Measurements from ENCODE around the gene F7. TPM values are rescaled to one million over a fixed set of nuclear protein-coding genes. Genes with fewer than 3 reads are reported as not detected.
"Not testable (repeated sequence)": the region's sequence is repeated elsewhere in the genome, so short reads cannot be mapped to it uniquely, and the experiment has no call there.

The F7 gene
- total and polyA plus RNA-seq, 2 donors (not counting 3 experiments of a cell fraction or from before 2014, with no cell fraction given): not detected

DNA sequence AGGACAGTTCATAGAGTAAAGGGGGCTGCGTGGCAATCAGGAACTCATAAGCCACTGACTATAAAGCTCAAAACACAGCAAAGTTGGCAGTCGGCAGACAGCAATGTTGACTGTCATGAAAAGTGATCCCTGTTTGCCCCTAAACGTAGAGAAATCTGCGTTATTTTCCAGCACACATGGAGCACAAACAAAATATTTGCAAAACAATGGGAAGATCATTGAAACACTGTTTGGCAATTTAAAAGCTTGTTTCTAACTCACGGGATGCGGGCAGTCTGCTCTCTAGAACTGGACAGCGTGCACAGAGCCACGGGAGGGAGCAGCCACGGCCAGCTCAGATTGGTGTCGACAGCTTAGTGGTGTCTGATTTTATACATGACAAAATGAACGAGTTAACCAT lies 6.4 kb upstream of the F7 start:
- Histone ChIP-seq H3K79me2 (ENCODE audit: control insufficient read depth, insufficient read depth, low read length) (no peaks in the 10 kb centered on the region), H3K9me1 (replicated peaks; ENCODE audit: control insufficient read depth, extremely low read depth, insufficient read depth, low read length) (no peaks in the 10 kb centered on the region), H3K27me3 (ENCODE audit: control insufficient read depth in 2 of 2, insufficient read depth in 2 of 2, low read length in 2 of 2) (no peaks in the 10 kb centered on the region), H3K27ac (ENCODE audit: insufficient read depth, low read depth, low read length) (no peak overlapping the region), H4K20me1 (replicated peaks; ENCODE audit: control insufficient read depth, extremely low read depth, insufficient read depth, low read length) (no peaks in the 10 kb centered on the region), H3K9me3 (replicated peaks; ENCODE audit: control insufficient read depth, insufficient read depth, low read length) (no peaks in the 10 kb centered on the region), H3K9ac (replicated peaks; ENCODE audit: extremely low read depth, insufficient read depth, low read length) (no peak overlapping the region), H3K4me3 (replicated peaks in 1 of 3; ENCODE audit: insufficient read depth in 1 of 3, low read depth in 1 of 3, low read length in 3 of 3) (no peak overlapping the region), H3K36me3 (ENCODE audit: control insufficient read depth in 2 of 2, extremely low read depth in 1 of 2, insufficient read depth in 2 of 2, low read length in 2 of 2) (no peaks in the 10 kb centered on the region), H2AFZ (ENCODE audit: low read depth, low read length) (no peak overlapping the region), H3K4me2 (ENCODE audit: insufficient read depth, low read length) (no peak overlapping the region), H3K4me1 (ENCODE audit: control insufficient read depth, extremely low read depth, insufficient read depth, low read length) (no peaks in the 10 kb centered on the region)
- no TSS peak for BruUV-seq (replicated peaks)
- FAIRE-seq (no peak), DNase-seq (ENCODE audit: low read depth, low spot score) (no peak)
- intact Hi-C loops (cut with micrococcal nuclease) (no loop called here), dilution Hi-C loops (cut with MboI; ENCODE audit: extremely low pct_ligation_motif_present, low sequenced_read_pairs) (no loop called here)
- TF ChIP-seq MYC (IDR thresholded peaks at IDR 0.05; ENCODE audit: low read depth, low read length): no peak
- no peak for TF ChIP-seq GATA2 (IDR thresholded peaks at IDR 0.05; ENCODE audit: insufficient read depth, insufficient read length, low read depth, low read length)
- TF ChIP-seq POLR2A (IDR thresholded peaks at IDR 0.05; ENCODE audit: low read depth, low read length): no peak
- CTCF ChIA-PET: interaction anchor here (1.0 to 1.3 kb wide), 2 partner anchors 10 to 13 kb away, joined by 3 to 5 read pairs; no protein-coding TSS in a partner anchor
- POLR2A ChIA-PET: no interaction called here

DNA sequence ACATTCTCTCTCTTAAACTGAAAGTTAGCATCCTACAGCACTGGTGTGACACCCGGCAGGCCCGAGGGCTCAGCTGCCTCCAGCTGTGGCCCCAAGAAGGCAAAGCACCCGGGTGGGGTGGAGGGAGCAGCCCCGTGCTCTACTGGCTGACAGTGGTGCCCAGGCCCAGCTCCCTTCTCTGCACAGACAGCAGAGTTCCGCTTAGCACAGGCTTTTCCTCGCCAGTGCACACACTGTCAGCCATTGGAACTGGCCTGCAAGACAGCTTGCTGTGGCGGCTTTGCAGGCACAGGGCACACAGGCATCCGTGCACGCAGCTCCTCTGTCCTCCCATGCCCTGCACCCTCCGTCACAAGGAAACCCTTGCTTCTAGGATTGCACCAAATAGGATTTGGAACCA lies 3.3 kb upstream of the F7 start:
- DNase-seq (ENCODE audit: low read depth, low spot score); H4K20me1 ChIP-seq (replicated peaks; ENCODE audit: control insufficient read depth, extremely low read depth, insufficient read depth, low read length); H3K27me3 ChIP-seq (ENCODE audit: control insufficient read depth in 2 of 2, insufficient read depth in 2 of 2, low read length in 2 of 2); POLR2A ChIA-PET; H3K9ac ChIP-seq (replicated peaks; ENCODE audit: extremely low read depth, insufficient read depth, low read length); dilution Hi-C loops (cut with MboI; ENCODE audit: extremely low pct_ligation_motif_present, low sequenced_read_pairs); BruUV-seq (replicated peaks); H3K4me2 ChIP-seq (ENCODE audit: insufficient read depth, low read length); H3K27ac ChIP-seq (ENCODE audit: insufficient read depth, low read depth, low read length); H2AFZ ChIP-seq (ENCODE audit: low read depth, low read length); H3K4me1 ChIP-seq (ENCODE audit: control insufficient read depth, extremely low read depth, insufficient read depth, low read length); H3K9me3 ChIP-seq (replicated peaks; ENCODE audit: control insufficient read depth, insufficient read depth, low read length); H3K36me3 ChIP-seq (ENCODE audit: control insufficient read depth in 2 of 2, extremely low read depth in 1 of 2, insufficient read depth in 2 of 2, low read length in 2 of 2); H3K9me1 ChIP-seq (replicated peaks; ENCODE audit: control insufficient read depth, extremely low read depth, insufficient read depth, low read length); H3K79me2 ChIP-seq (ENCODE audit: control insufficient read depth, insufficient read depth, low read length); intact Hi-C loops (cut with micrococcal nuclease); H3K4me3 ChIP-seq (replicated peaks in 1 of 3; ENCODE audit: insufficient read depth in 1 of 3, low read depth in 1 of 3, low read length in 3 of 3); FAIRE-seq: not testable (repeated sequence)
- CTCF ChIA-PET: interaction anchor here (1.2 kb wide), 1 partner anchor 11 kb away, joined by 4 read pairs; no protein-coding TSS in a partner anchor
